ENCODE results near the gene RAB37. TPM values are rescaled to one million over a fixed set of nuclear protein-coding genes. Genes with fewer than 3 reads are reported as not detected.

RAB37 gene
- total RNA-seq, 1 donor from 2014 or later = 1.0 TPM

- peaks cover 2 to 11% (median 8%) of the 10 kb centered on the region in 3 donors for H3K27me3 ChIP-seq (ENCODE audit: control insufficient read depth in 3 of 3, insufficient read depth in 3 of 3, low read length in 3 of 3)
- H3K27ac ChIP-seq (ENCODE audit: low read depth, low read length) = no peak overlapping the region
- no peaks in the 10 kb centered on the region for H3K4me1 ChIP-seq (ENCODE audit: control insufficient read depth in 3 of 3, insufficient read depth in 3 of 3, low read length in 3 of 3)
- H3K36me3 ChIP-seq (ENCODE audit: control insufficient read depth in 3 of 3, insufficient read depth in 3 of 3, low read length in 3 of 3) = no peaks in the 10 kb centered on the region
- no peak overlapping the region for H3K4me3 ChIP-seq (ENCODE audit: low read length in 3 of 3)
- H3K9ac ChIP-seq (ENCODE audit: low read depth in 1 of 3, low read length in 3 of 3) = no peak overlapping the region
- H3K9me3 ChIP-seq (ENCODE audit: control insufficient read depth in 3 of 3, low read length in 3 of 3) = no peaks in the 10 kb centered on the region
Measured at GRCh38 chr17:74725111-74725510, 11.9 kb upstream of the RAB37 start.

DNA sequence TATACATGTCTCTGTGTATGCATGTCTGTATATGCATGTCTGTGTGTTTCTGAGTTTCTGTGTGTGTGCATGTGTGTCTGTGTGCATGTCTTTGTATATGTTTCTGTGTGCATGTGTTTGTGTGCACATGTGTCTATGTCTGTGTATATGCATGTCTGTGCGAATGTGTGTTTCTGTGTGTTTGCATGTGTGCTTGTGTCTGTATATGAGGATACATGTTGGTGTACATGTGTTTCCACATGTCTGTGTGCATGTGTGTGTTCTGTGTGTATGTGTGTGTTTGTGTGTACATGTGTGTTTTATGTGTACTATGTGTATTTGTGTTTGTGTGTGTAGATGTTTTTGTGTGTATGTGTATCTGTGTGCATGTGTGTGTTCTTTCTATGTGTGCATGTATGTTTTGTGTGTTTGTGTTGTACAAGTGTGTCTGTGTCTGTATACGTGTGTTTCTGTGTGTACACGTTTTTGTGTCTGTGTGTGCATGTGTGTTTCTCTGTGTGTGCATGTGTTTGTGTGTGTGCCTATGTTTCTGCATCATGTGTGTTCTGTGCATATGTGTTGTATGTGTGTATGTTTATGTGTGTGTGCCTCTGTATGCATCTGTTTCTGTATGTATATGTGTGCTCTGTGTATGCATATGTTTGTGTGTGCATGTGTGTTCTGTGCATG, 8.9 kb upstream of the RAB37 start:
- Histone ChIP-seq H3K27me3 (ENCODE audit: control insufficient read depth in 3 of 3, insufficient read depth in 3 of 3, low read length in 3 of 3) (peaks cover 16 to 30% (median 22%) of the 10 kb centered on the region in 3 donors), H3K4me3 (ENCODE audit: low read length in 3 of 3) (no peak overlapping the region), H3K36me3 (ENCODE audit: control insufficient read depth in 3 of 3, insufficient read depth in 3 of 3, low read length in 3 of 3) (no peaks in the 10 kb centered on the region), H3K4me1 (ENCODE audit: control insufficient read depth in 3 of 3, insufficient read depth in 3 of 3, low read length in 3 of 3) (no peaks in the 10 kb centered on the region), H3K9me3 (ENCODE audit: control insufficient read depth in 3 of 3, low read length in 3 of 3) (no peaks in the 10 kb centered on the region), H3K27ac (ENCODE audit: low read depth, low read length) (no peak overlapping the region), H3K9ac (ENCODE audit: low read depth in 1 of 3, low read length in 3 of 3) (no peak overlapping the region)

- Histone ChIP-seq H3K27ac (ENCODE audit: low read depth, low read length) (no peak overlapping the region), H3K9me3 (ENCODE audit: control insufficient read depth in 3 of 3, low read length in 3 of 3) (no peaks in the 10 kb centered on the region), H3K27me3 (ENCODE audit: control insufficient read depth in 3 of 3, insufficient read depth in 3 of 3, low read length in 3 of 3) (peaks cover 21 to 35% (median 27%) of the 10 kb centered on the region in 3 donors), H3K4me3 (ENCODE audit: low read length in 3 of 3) (no peak overlapping the region), H3K36me3 (ENCODE audit: control insufficient read depth in 3 of 3, insufficient read depth in 3 of 3, low read length in 3 of 3) (no peaks in the 10 kb centered on the region), H3K9ac (ENCODE audit: low read depth in 1 of 3, low read length in 3 of 3) (no peak overlapping the region), H3K4me1 (ENCODE audit: control insufficient read depth in 3 of 3, insufficient read depth in 3 of 3, low read length in 3 of 3) (no peaks in the 10 kb centered on the region)
Measured at GRCh38 chr17:74728702-74729075, 8.4 kb upstream of the RAB37 start.

- no peaks in the 10 kb centered on the region for H3K4me1 ChIP-seq (ENCODE audit: control insufficient read depth in 3 of 3, insufficient read depth in 3 of 3, low read length in 3 of 3)
- H3K27me3 ChIP-seq (ENCODE audit: control insufficient read depth in 3 of 3, insufficient read depth in 3 of 3, low read length in 3 of 3) = peaks cover 27 to 42% (median 32%) of the 10 kb centered on the region in 3 donors
- no peaks in the 10 kb centered on the region for H3K36me3 ChIP-seq (ENCODE audit: control insufficient read depth in 3 of 3, insufficient read depth in 3 of 3, low read length in 3 of 3)
- H3K9me3 ChIP-seq (ENCODE audit: control insufficient read depth in 3 of 3, low read length in 3 of 3) = no peaks in the 10 kb centered on the region
- no peak overlapping the region for H3K9ac ChIP-seq (ENCODE audit: low read depth in 1 of 3, low read length in 3 of 3)
- H3K4me3 ChIP-seq (ENCODE audit: low read length in 3 of 3) = no peak overlapping the region
- no peak overlapping the region for H3K27ac ChIP-seq (ENCODE audit: low read depth, low read length)
Measured at GRCh38 chr17:74729368-74729767, 7.7 kb upstream of the RAB37 start.

GRCh38 chr17:74729866-74730265, 7.2 kb upstream of the RAB37 start:
- no peaks in the 10 kb centered on the region for H3K4me1 ChIP-seq (ENCODE audit: control insufficient read depth in 3 of 3, insufficient read depth in 3 of 3, low read length in 3 of 3)
- no peak overlapping the region for H3K9ac ChIP-seq (ENCODE audit: low read depth in 1 of 3, low read length in 3 of 3)
- no peaks in the 10 kb centered on the region for H3K9me3 ChIP-seq (ENCODE audit: control insufficient read depth in 3 of 3, low read length in 3 of 3)
- H3K4me3 ChIP-seq (ENCODE audit: low read length in 3 of 3) = no peak overlapping the region
- no peak overlapping the region for H3K27ac ChIP-seq (ENCODE audit: low read depth, low read length)
- H3K27me3 ChIP-seq (ENCODE audit: control insufficient read depth in 3 of 3, insufficient read depth in 3 of 3, low read length in 3 of 3) = peaks cover 27 to 44% (median 32%) of the 10 kb centered on the region in 3 donors
- H3K36me3 ChIP-seq (ENCODE audit: control insufficient read depth in 3 of 3, insufficient read depth in 3 of 3, low read length in 3 of 3) = no peaks in the 10 kb centered on the region

DNA sequence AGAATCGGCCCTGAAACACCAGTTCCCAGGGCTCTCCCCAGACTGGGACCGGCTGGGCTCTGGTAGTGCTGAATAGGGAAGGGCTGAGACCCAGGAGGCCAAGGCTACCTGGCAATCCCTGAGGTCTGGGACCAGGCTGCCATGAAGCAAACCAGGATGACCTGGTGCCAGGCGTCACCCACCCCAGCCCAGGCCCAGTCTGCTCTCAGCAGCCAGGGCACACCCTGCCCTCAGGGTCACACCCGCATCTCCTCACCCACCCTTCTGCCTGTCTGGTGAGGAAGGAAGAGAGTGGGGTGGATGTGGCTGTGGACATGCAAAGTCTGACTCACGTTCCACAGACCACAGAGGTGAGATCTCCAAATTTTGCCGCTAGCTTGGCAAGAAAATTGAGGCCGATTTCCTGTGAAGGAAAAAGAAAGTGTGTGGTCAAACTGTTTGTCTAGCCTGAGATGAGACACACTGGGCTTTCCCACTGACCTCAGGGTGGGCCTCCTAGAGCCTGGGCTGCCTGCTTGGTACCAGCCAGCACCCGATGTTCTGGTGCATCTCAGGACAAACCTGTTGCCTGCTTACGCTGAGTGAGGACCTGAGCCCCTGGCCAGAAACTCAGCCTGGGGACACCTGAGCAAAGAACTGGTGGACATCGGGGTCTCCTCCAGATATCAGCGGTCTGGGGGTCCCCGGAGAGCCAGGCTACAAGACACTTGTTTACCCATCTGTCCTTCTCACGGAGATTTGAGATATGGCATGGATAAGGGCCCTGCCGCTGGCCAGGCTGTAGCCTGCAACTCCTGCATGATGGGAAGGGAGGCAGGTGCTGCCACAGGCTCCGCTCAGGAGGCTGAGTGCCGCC, 6.3 kb upstream of the RAB37 start:
- Histone ChIP-seq H3K4me3 (ENCODE audit: low read length in 3 of 3) (no peak overlapping the region), H3K9me3 (ENCODE audit: control insufficient read depth in 3 of 3, low read length in 3 of 3) (no peaks in the 10 kb centered on the region), H3K9ac (ENCODE audit: low read depth in 1 of 3, low read length in 3 of 3) (no peak overlapping the region), H3K4me1 (ENCODE audit: control insufficient read depth in 3 of 3, insufficient read depth in 3 of 3, low read length in 3 of 3) (no peaks in the 10 kb centered on the region), H3K36me3 (ENCODE audit: control insufficient read depth in 3 of 3, insufficient read depth in 3 of 3, low read length in 3 of 3) (no peaks in the 10 kb centered on the region), H3K27me3 (ENCODE audit: control insufficient read depth in 3 of 3, insufficient read depth in 3 of 3, low read length in 3 of 3) (peaks cover 31 to 48% (median 37%) of the 10 kb centered on the region in 3 donors), H3K27ac (ENCODE audit: low read depth, low read length) (no peak overlapping the region)

DNA sequence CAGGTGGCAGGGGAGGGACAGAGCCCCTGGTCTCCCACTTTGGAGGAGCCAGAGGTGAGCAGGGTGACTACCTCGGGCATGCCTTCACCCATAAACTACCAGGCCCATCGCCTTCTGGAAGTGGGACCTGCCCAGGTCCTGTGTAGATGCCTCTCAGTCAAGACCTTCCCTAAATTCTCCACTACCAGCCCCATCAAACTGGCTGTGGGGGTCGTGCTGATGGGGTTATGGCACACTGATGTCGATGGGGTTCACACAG, 5.8 kb upstream of the RAB37 start:
- H3K9me3 ChIP-seq (ENCODE audit: control insufficient read depth in 3 of 3, low read length in 3 of 3) = no peaks in the 10 kb centered on the region
- H3K27ac ChIP-seq (ENCODE audit: low read depth, low read length) = no peak overlapping the region
- H3K27me3 ChIP-seq (ENCODE audit: control insufficient read depth in 3 of 3, insufficient read depth in 3 of 3, low read length in 3 of 3) = peaks cover 31 to 53% (median 42%) of the 10 kb centered on the region in 3 donors
- H3K4me1 ChIP-seq (ENCODE audit: control insufficient read depth in 3 of 3, insufficient read depth in 3 of 3, low read length in 3 of 3) = peaks cover 0 to 4% (median 1%) of the 10 kb centered on the region in 3 donors
- no peak overlapping the region for H3K4me3 ChIP-seq (ENCODE audit: low read length in 3 of 3)
- H3K9ac ChIP-seq (ENCODE audit: low read depth in 1 of 3, low read length in 3 of 3) = no peak overlapping the region
- no peaks in the 10 kb centered on the region for H3K36me3 ChIP-seq (ENCODE audit: control insufficient read depth in 3 of 3, insufficient read depth in 3 of 3, low read length in 3 of 3)

- H3K4me3 ChIP-seq (ENCODE audit: low read length in 3 of 3) = no peak overlapping the region
- H3K27ac ChIP-seq (ENCODE audit: low read depth, low read length) = no peak overlapping the region
- H3K9ac ChIP-seq (ENCODE audit: low read depth in 1 of 3, low read length in 3 of 3) = no peak overlapping the region
- no peaks in the 10 kb centered on the region for H3K36me3 ChIP-seq (ENCODE audit: control insufficient read depth in 3 of 3, insufficient read depth in 3 of 3, low read length in 3 of 3)
- no peaks in the 10 kb centered on the region for H3K9me3 ChIP-seq (ENCODE audit: control insufficient read depth in 3 of 3, low read length in 3 of 3)
- peaks cover 40 to 61% (median 45%) of the 10 kb centered on the region in 3 donors for H3K27me3 ChIP-seq (ENCODE audit: control insufficient read depth in 3 of 3, insufficient read depth in 3 of 3, low read length in 3 of 3)
- H3K4me1 ChIP-seq (ENCODE audit: control insufficient read depth in 3 of 3, insufficient read depth in 3 of 3, low read length in 3 of 3) = peaks cover 1 to 12% (median 6%) of the 10 kb centered on the region in 3 donors
Measured at GRCh38 chr17:74732042-74732867, 4.8 kb upstream of the RAB37 start.

DNA sequence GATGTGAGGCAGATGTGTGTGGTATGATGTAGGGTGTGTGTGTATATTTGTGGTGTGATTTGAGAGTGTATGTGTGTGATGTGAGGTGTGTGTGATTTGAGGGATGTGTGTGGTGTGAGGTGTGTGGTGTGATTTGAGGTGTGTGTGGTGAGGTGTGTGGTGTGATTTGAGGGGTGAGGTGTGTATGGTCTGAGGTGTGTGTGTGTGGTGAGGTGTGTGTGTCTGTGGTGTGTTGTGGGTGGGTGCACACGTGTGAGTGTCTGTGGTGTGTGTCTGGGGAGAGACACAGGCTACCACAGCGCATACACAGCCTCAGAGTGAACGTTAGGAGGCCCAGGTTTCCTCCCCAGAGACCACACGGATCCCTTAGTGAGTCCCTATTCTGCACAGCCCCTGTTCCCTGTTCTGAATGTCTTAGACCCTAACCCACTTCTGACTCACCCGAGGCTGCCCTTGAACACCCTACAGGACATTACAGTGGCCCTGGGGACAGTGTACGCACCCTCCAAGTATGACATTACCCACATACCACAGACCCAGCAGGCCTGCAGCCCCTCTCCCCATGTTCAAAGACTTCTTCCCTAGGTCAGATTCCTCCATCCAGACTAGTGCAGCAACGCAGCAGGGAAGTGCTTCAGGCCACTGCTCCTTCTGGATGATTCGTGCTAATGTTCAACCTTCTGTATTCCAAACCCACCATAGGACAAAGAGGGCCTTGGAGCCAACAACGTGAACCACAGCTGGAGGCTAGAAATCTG, 3.5 kb upstream of the RAB37 start:
- Histone ChIP-seq H3K4me3 (ENCODE audit: low read length in 3 of 3) (no peak overlapping the region), H3K27ac (ENCODE audit: low read depth, low read length) (no peak overlapping the region), H3K36me3 (ENCODE audit: control insufficient read depth in 3 of 3, insufficient read depth in 3 of 3, low read length in 3 of 3) (no peaks in the 10 kb centered on the region), H3K9me3 (ENCODE audit: control insufficient read depth in 3 of 3, low read length in 3 of 3) (no peaks in the 10 kb centered on the region), H3K4me1 (ENCODE audit: control insufficient read depth in 3 of 3, insufficient read depth in 3 of 3, low read length in 3 of 3) (peaks cover 10 to 22% (median 16%) of the 10 kb centered on the region in 3 donors), H3K27me3 (ENCODE audit: control insufficient read depth in 3 of 3, insufficient read depth in 3 of 3, low read length in 3 of 3) (peaks cover 53 to 74% (median 58%) of the 10 kb centered on the region in 3 donors), H3K9ac (ENCODE audit: low read depth in 1 of 3, low read length in 3 of 3) (no peak overlapping the region)
